GM12878 (cell line): Measurements from ENCODE around the gene TP73. TPM values are rescaled to one million over a fixed set of nuclear protein-coding genes. Genes with fewer than 3 reads are reported as not detected.

Experiments
- IRF3 ChIP-seq: fragments of 450-650 bp; IDR thresholded peaks from 2 replicates; pipeline ENCODE4 v1.6.1; 2014; ENCODE audit warnings: mild to moderate bottlenecking
- polyA plus RNA-seq, 11 experiments: library from polyadenylated mRNA; depleted of rRNA in 4 of 11; unstranded in 6 of 11; stranded (reverse) in 5 of 11; fragments of >200 nt; fragmentation: Nextera tagmentation in 4 of 11; fragmentation: Illumina TruSeq in 1 of 11; extraction: Ambion mirVana in 4 of 11; extraction: Trizol in 1 of 11; gene quantifications; 1 replicate in 1 of 11; 2 replicates in 10 of 11; pipeline versions ENCODE4 v1.2.1 to v1.2.3, GENCODE V29; 2011 to 2016; ENCODE audit warnings: inconsistent platforms in 2 of 11, missing spikeins in 2 of 11, low read depth in 1 of 11
- small RNA-seq: library from RNA; depleted of rRNA; stranded (forward); fragments of <200 nt; gene quantifications from one replicate; pipeline ENCODE3, GENCODE V24; 2014
- total RNA-seq, 4 experiments: library from RNA; depleted of rRNA in 3 of 4; stranded (reverse); fragments of >200 nt in 3 of 4; fragmentation: Illumina TruSeq in 1 of 4; extraction: Trizol in 1 of 4; gene quantifications; 2 replicates each; pipeline versions ENCODE4 v1.2.1 to v1.2.3, GENCODE V29; 2013 to 2021

TP73 gene
- total and polyA plus RNA-seq, 10 of the 15 experiments (the other 5 are each of a cell fraction or from before 2014, with no cell fraction given): 0.08 to 54.2 (median 14.9) TPM

- TF ChIP-seq IRF3: no peak
Observed at GRCh38 chr1:3785456-3786157, 133.3 kb downstream of the TP73 start (continued).

Small RNAs within 50 kb of the gene (small RNA-seq; reads per million reads assigned to genes)
- not detected for gene RF02197
- gene RN7SL574P: not detected

Other genes starting within 250 kb of the TP73 start
Only the 7 nearest of the 10 such genes appear.
- gene ARHGEF16, start 197.9 kb upstream of the TP73 start, total RNA-seq (2014; rRNA removed): not detected in 2 replicates
- not detected in 2 replicates for gene ARHGEF16, start 197.9 kb upstream of the TP73 start, total RNA-seq (2014; rRNA removed; fragmentation: Illumina TruSeq; extraction: Trizol)
- gene ARHGEF16, start 197.9 kb upstream of the TP73 start, total RNA-seq (2021): not detected in 2 replicates
- gene ARHGEF16, start 197.9 kb upstream of the TP73 start, polyA plus RNA-seq (2011; rRNA removed): not detected in 2 replicates
- not detected in 2 replicates for gene ARHGEF16, start 197.9 kb upstream of the TP73 start, polyA plus RNA-seq (2014; fragmentation: Illumina TruSeq; extraction: Trizol)
- gene ARHGEF16, start 197.9 kb upstream of the TP73 start, polyA plus RNA-seq (2014; fragmentation: Nextera tagmentation; extraction: Ambion mirVana): not detected
- not detected in 2 replicates for gene ARHGEF16, start 197.9 kb upstream of the TP73 start, polyA plus RNA-seq (2014; rRNA removed)
- gene ARHGEF16, start 197.9 kb upstream of the TP73 start, polyA plus RNA-seq (2016; fragmentation: Nextera tagmentation; extraction: Ambion mirVana): not detected
- gene MEGF6, start 41.0 kb upstream of the TP73 start, total RNA-seq (2014; rRNA removed): not detected in 2 replicates
- not detected in 2 replicates for gene MEGF6, start 41.0 kb upstream of the TP73 start, total RNA-seq (2014; rRNA removed; fragmentation: Illumina TruSeq; extraction: Trizol)
- gene MEGF6, start 41.0 kb upstream of the TP73 start, total RNA-seq (2021): 0.32 and 0.41 TPM in 2 replicates
- gene MEGF6, start 41.0 kb upstream of the TP73 start, polyA plus RNA-seq (2011; rRNA removed): 0.06 TPM in 1 of 2 replicates, not detected in the other
- not detected in 2 replicates for gene MEGF6, start 41.0 kb upstream of the TP73 start, polyA plus RNA-seq (2014; fragmentation: Illumina TruSeq; extraction: Trizol)
- gene MEGF6, start 41.0 kb upstream of the TP73 start, polyA plus RNA-seq (2014; fragmentation: Nextera tagmentation; extraction: Ambion mirVana): not detected
- 0.01 and 0.03 TPM in 2 replicates for gene MEGF6, start 41.0 kb upstream of the TP73 start, polyA plus RNA-seq (2014; rRNA removed)
- gene MEGF6, start 41.0 kb upstream of the TP73 start, polyA plus RNA-seq (2016; fragmentation: Nextera tagmentation; extraction: Ambion mirVana): not detected
- 5.3 and 5.8 TPM in 2 replicates for gene TPRG1L, start 27.5 kb upstream of the TP73 start, total RNA-seq (2014; rRNA removed)
- gene TPRG1L, start 27.5 kb upstream of the TP73 start, total RNA-seq (2014; rRNA removed; fragmentation: Illumina TruSeq; extraction: Trizol): 7.3 and 7.6 TPM in 2 replicates
- 9.6 and 10.9 TPM in 2 replicates for gene TPRG1L, start 27.5 kb upstream of the TP73 start, total RNA-seq (2021)
- gene TPRG1L, start 27.5 kb upstream of the TP73 start, polyA plus RNA-seq (2011; rRNA removed): 14.6 and 16.5 TPM in 2 replicates
- gene TPRG1L, start 27.5 kb upstream of the TP73 start, polyA plus RNA-seq (2014; fragmentation: Illumina TruSeq; extraction: Trizol): 12.1 and 12.2 TPM in 2 replicates
- gene TPRG1L, start 27.5 kb upstream of the TP73 start, polyA plus RNA-seq (2014; fragmentation: Nextera tagmentation; extraction: Ambion mirVana): 1 to 10 TPM; 1.5 to 5.2 TPM
- gene TPRG1L, start 27.5 kb upstream of the TP73 start, polyA plus RNA-seq (2014; rRNA removed): 10.5 and 11.6 TPM in 2 replicates
- gene TPRG1L, start 27.5 kb upstream of the TP73 start, polyA plus RNA-seq (2016; fragmentation: Nextera tagmentation; extraction: Ambion mirVana): 1 to 10 TPM; 6.9 to 8.3 TPM
- 41.9 and 49.1 TPM in 2 replicates for gene WRAP73, start 2.4 kb upstream of the TP73 start, total RNA-seq (2014; rRNA removed)
- gene WRAP73, start 2.4 kb upstream of the TP73 start, total RNA-seq (2014; rRNA removed; fragmentation: Illumina TruSeq; extraction: Trizol): 22.8 and 23.8 TPM in 2 replicates
- gene WRAP73, start 2.4 kb upstream of the TP73 start, total RNA-seq (2021): 37.8 and 44.4 TPM in 2 replicates
- gene WRAP73, start 2.4 kb upstream of the TP73 start, polyA plus RNA-seq (2011; rRNA removed): 28.7 and 49.1 TPM in 2 replicates
- gene WRAP73, start 2.4 kb upstream of the TP73 start, polyA plus RNA-seq (2014; fragmentation: Illumina TruSeq; extraction: Trizol): 13.8 and 46.8 TPM in 2 replicates
- gene WRAP73, start 2.4 kb upstream of the TP73 start, polyA plus RNA-seq (2014; fragmentation: Nextera tagmentation; extraction: Ambion mirVana): 1 to 10 TPM; 3.2 to 7.6 TPM
- 65.8 and 72.6 TPM in 2 replicates for gene WRAP73, start 2.4 kb upstream of the TP73 start, polyA plus RNA-seq (2014; rRNA removed)
- 10 to 100 TPM; 52.5 to 58.5 TPM for gene WRAP73, start 2.4 kb upstream of the TP73 start, polyA plus RNA-seq (2016; fragmentation: Nextera tagmentation; extraction: Ambion mirVana)
- not detected in 2 replicates for gene CCDC27, start 99.9 kb downstream of the TP73 start, total RNA-seq (2014; rRNA removed)
- gene CCDC27, start 99.9 kb downstream of the TP73 start, total RNA-seq (2014; rRNA removed; fragmentation: Illumina TruSeq; extraction: Trizol): not detected in 2 replicates
- not detected in 2 replicates for gene CCDC27, start 99.9 kb downstream of the TP73 start, total RNA-seq (2021)
- not detected in 2 replicates for gene CCDC27, start 99.9 kb downstream of the TP73 start, polyA plus RNA-seq (2011; rRNA removed)
- not detected in 2 replicates for gene CCDC27, start 99.9 kb downstream of the TP73 start, polyA plus RNA-seq (2014; fragmentation: Illumina TruSeq; extraction: Trizol)
- under 1 TPM in 1 of 2 experiments, not detected in 1; 0.05 TPM for gene CCDC27, start 99.9 kb downstream of the TP73 start, polyA plus RNA-seq (2014; fragmentation: Nextera tagmentation; extraction: Ambion mirVana)
- gene CCDC27, start 99.9 kb downstream of the TP73 start, polyA plus RNA-seq (2014; rRNA removed): not detected in 2 replicates
- not detected for gene CCDC27, start 99.9 kb downstream of the TP73 start, polyA plus RNA-seq (2016; fragmentation: Nextera tagmentation; extraction: Ambion mirVana)
- gene SMIM1, start 120.2 kb downstream of the TP73 start, total RNA-seq (2014; rRNA removed): 0.71 TPM in 1 of 2 replicates, not detected in the other
- not detected in 2 replicates for gene SMIM1, start 120.2 kb downstream of the TP73 start, total RNA-seq (2014; rRNA removed; fragmentation: Illumina TruSeq; extraction: Trizol)
- gene SMIM1, start 120.2 kb downstream of the TP73 start, total RNA-seq (2021): 0.53 TPM in 1 of 2 replicates, not detected in the other
- gene SMIM1, start 120.2 kb downstream of the TP73 start, polyA plus RNA-seq (2011; rRNA removed): 0.30 TPM in 1 of 2 replicates, not detected in the other
- not detected in 2 replicates for gene SMIM1, start 120.2 kb downstream of the TP73 start, polyA plus RNA-seq (2014; fragmentation: Illumina TruSeq; extraction: Trizol)
- gene SMIM1, start 120.2 kb downstream of the TP73 start, polyA plus RNA-seq (2014; fragmentation: Nextera tagmentation; extraction: Ambion mirVana): not detected
- 0.37 and 1.1 TPM in 2 replicates for gene SMIM1, start 120.2 kb downstream of the TP73 start, polyA plus RNA-seq (2014; rRNA removed)
- gene SMIM1, start 120.2 kb downstream of the TP73 start, polyA plus RNA-seq (2016; fragmentation: Nextera tagmentation; extraction: Ambion mirVana): not detected
- gene LRRC47, start 144.0 kb downstream of the TP73 start, total RNA-seq (2014; rRNA removed): 20.9 and 22.9 TPM in 2 replicates
- 13.7 and 15.3 TPM in 2 replicates for gene LRRC47, start 144.0 kb downstream of the TP73 start, total RNA-seq (2014; rRNA removed; fragmentation: Illumina TruSeq; extraction: Trizol)
- gene LRRC47, start 144.0 kb downstream of the TP73 start, total RNA-seq (2021): 31.0 and 34.6 TPM in 2 replicates
- 24.0 and 25.4 TPM in 2 replicates for gene LRRC47, start 144.0 kb downstream of the TP73 start, polyA plus RNA-seq (2011; rRNA removed)
- gene LRRC47, start 144.0 kb downstream of the TP73 start, polyA plus RNA-seq (2014; fragmentation: Illumina TruSeq; extraction: Trizol): 20.4 and 26.1 TPM in 2 replicates
- gene LRRC47, start 144.0 kb downstream of the TP73 start, polyA plus RNA-seq (2014; fragmentation: Nextera tagmentation; extraction: Ambion mirVana): 1 to 10 TPM; 2.5 to 4.5 TPM
- 21.1 and 24.4 TPM in 2 replicates for gene LRRC47, start 144.0 kb downstream of the TP73 start, polyA plus RNA-seq (2014; rRNA removed)
- gene LRRC47, start 144.0 kb downstream of the TP73 start, polyA plus RNA-seq (2016; fragmentation: Nextera tagmentation; extraction: Ambion mirVana): 10 to 100 TPM; 14.1 to 15.3 TPM